HUES64 (cell line): ENCODE data around the gene NASP. TPM values are rescaled to one million over a fixed set of nuclear protein-coding genes. Genes with fewer than 3 reads are reported as not detected.

Source experiments
- H3K27ac ChIP-seq: 2 replicates; pipeline ENCODE4 v1.7.0; 2013; ENCODE audit warnings: low read depth, low read length, inconsistent platforms
- H3K27me3 ChIP-seq: 2 replicates; pipeline ENCODE4 v1.6.1; 2013; ENCODE audit warnings: mild to moderate bottlenecking, low read length; ENCODE audit not compliant: insufficient read depth
- H3K36me3 ChIP-seq: 2 replicates; pipeline ENCODE4 v1.6.1; 2013; ENCODE audit warnings: mild to moderate bottlenecking, low read length; ENCODE audit not compliant: insufficient read depth
- H3K4me1 ChIP-seq: 2 replicates; pipeline ENCODE4 v1.6.1; 2013; ENCODE audit warnings: mild to moderate bottlenecking, low read length, moderate library complexity; ENCODE audit not compliant: insufficient read depth
- H3K4me3 ChIP-seq: 2 replicates; pipeline ENCODE4 v1.5.1; 2013; ENCODE audit warnings: mild to moderate bottlenecking, low read length, moderate library complexity
- H3K9ac ChIP-seq: 2 replicates; pipeline ENCODE4 v1.6.1; 2013; ENCODE audit warnings: mild to moderate bottlenecking, low read depth, low read length
- H3K9me3 ChIP-seq: 2 replicates; pipeline ENCODE4 v1.6.1; 2013; ENCODE audit warnings: low read depth, low read length; ENCODE audit not compliant: insufficient read depth
- WGBS: fragments of 150-250, 120-280 bp; methylation state at CpG from one replicate; pipeline ENCODE4 v1.1.7; 2013; ENCODE audit warnings: missing lambda C conversion rate; 5-methylcytosine and 5-hydroxymethylcytosine counted together
- polyA plus RNA-seq, 2 experiments: library from polyadenylated mRNA; stranded (reverse); fragments of 50-300 nt; gene quantifications; one replicate each; pipeline ENCODE4 v1.2.3, GENCODE V29; 2013

The NASP gene
- 490 TPM for polyA plus RNA-seq (2013, experiment 1 of 2)
- 517 TPM for polyA plus RNA-seq (2013, experiment 2 of 2)

- Histone ChIP-seq H3K27me3 (no peaks in the 10 kb centered on the region), H3K36me3 (peaks cover 22% of the 10 kb centered on the region), H3K4me1 (peaks cover 4% of the 10 kb centered on the region; the same call in 1 of the 2 replicates), H3K4me3 (peak within 1 kb of the TSS; percentile 87), H3K9me3 (no peaks in the 10 kb centered on the region), H3K9ac (peak within 1 kb of the TSS; percentile 98), H3K27ac (peak within 1 kb of the TSS; percentile 98)
- WGBS: under 1% methylated on average over 41 of the region's 41 CpGs
Observed at GRCh38 chr1:45583666-45584350, at the start of gene NASP. Gene NASP (plus strand): TSS chr1:45584041. CDS start chr1:45584147, 106 bp downstream.

GRCh38 chr1:45535988-45536766 is 47.7 kb upstream of the NASP start:
- Histone ChIP-seq H3K9me3 (no peaks in the 10 kb centered on the region), H3K27ac (no peak overlapping the region), H3K4me1 (no peaks in the 10 kb centered on the region; the same call in 1 of the 2 replicates), H3K9ac (no peak overlapping the region), H3K36me3 (no peaks in the 10 kb centered on the region), H3K27me3 (no peaks in the 10 kb centered on the region), H3K4me3 (no peak overlapping the region)
- WGBS: 89% methylated on average over 5 of the region's 6 CpGs

- Histone ChIP-seq H3K36me3 (no peaks in the 10 kb centered on the region), H3K27ac (no peak overlapping the region), H3K9me3 (no peaks in the 10 kb centered on the region), H3K4me3 (no peak overlapping the region), H3K9ac (no peak overlapping the region), H3K4me1 (no peaks in the 10 kb centered on the region; the same call in 1 of the 2 replicates), H3K27me3 (no peaks in the 10 kb centered on the region)
- 62% methylated on average over 4 of the region's 4 CpGs for WGBS
Observed at GRCh38 chr1:45536886-45537285, 47.0 kb upstream of the NASP start.

- Histone ChIP-seq H3K27me3 (no peaks in the 10 kb centered on the region), H3K4me3 (no peak overlapping the region), H3K4me1 (peaks cover 5% of the 10 kb centered on the region), H3K9ac (no peak overlapping the region), H3K9me3 (no peaks in the 10 kb centered on the region), H3K36me3 (no peaks in the 10 kb centered on the region), H3K27ac (no peak overlapping the region)
- WGBS: no CpG with 5 or more reads among the region's 1 CpG
Observed at GRCh38 chr1:45541193-45541592, 42.6 kb upstream of the NASP start.

GRCh38 chr1:45542591-45542990 is 41.2 kb upstream of the NASP start:
- Histone ChIP-seq H3K27me3 (no peaks in the 10 kb centered on the region), H3K36me3 (no peaks in the 10 kb centered on the region), H3K9me3 (no peaks in the 10 kb centered on the region), H3K9ac (no peak overlapping the region), H3K4me1 (peaks cover 5% of the 10 kb centered on the region), H3K27ac (no peak overlapping the region), H3K4me3 (no peak overlapping the region)
- WGBS: 80% methylated on average over 4 of the region's 4 CpGs

GRCh38 chr1:45543581-45544417 is 40.0 kb upstream of the NASP start:
- Histone ChIP-seq H3K9me3 (no peaks in the 10 kb centered on the region), H3K9ac (no peak overlapping the region), H3K4me3 (no peak overlapping the region), H3K27ac (no peak overlapping the region), H3K27me3 (no peaks in the 10 kb centered on the region), H3K4me1 (peaks cover 5% of the 10 kb centered on the region), H3K36me3 (no peaks in the 10 kb centered on the region)
- WGBS: 85% methylated on average over 8 of the region's 8 CpGs

- Histone ChIP-seq H3K27ac (no peak overlapping the region), H3K4me1 (peaks cover 5% of the 10 kb centered on the region), H3K9ac (no peak overlapping the region), H3K36me3 (no peaks in the 10 kb centered on the region), H3K4me3 (no peak overlapping the region), H3K27me3 (no peaks in the 10 kb centered on the region), H3K9me3 (no peaks in the 10 kb centered on the region)
- 97% methylated on average over 3 of the region's 4 CpGs for WGBS
Observed at GRCh38 chr1:45544530-45544929, 39.3 kb upstream of the NASP start.

- Histone ChIP-seq H3K4me3 (no peak overlapping the region), H3K27ac (no peak overlapping the region), H3K9me3 (no peaks in the 10 kb centered on the region), H3K9ac (no peak overlapping the region), H3K36me3 (no peaks in the 10 kb centered on the region), H3K27me3 (no peaks in the 10 kb centered on the region), H3K4me1 (peaks cover 5% of the 10 kb centered on the region)
- 71% methylated on average over 6 of the region's 6 CpGs for WGBS
Observed at GRCh38 chr1:45545019-45545493, 38.8 kb upstream of the NASP start.

- Histone ChIP-seq H3K9ac (no peak overlapping the region), H3K4me1 (peaks cover 8% of the 10 kb centered on the region), H3K27me3 (no peaks in the 10 kb centered on the region), H3K27ac (no peak overlapping the region), H3K4me3 (no peak overlapping the region), H3K9me3 (no peaks in the 10 kb centered on the region), H3K36me3 (no peaks in the 10 kb centered on the region)
- WGBS: 93% methylated on average over 4 of the region's 7 CpGs
Observed at GRCh38 chr1:45545553-45546310, 38.1 kb upstream of the NASP start.
